H9 (cell line): Measurements from ENCODE around the gene ADCY1. TPM values are rescaled to one million over a fixed set of nuclear protein-coding genes. Genes with fewer than 3 reads are reported as not detected.

Experiments
- DNase-seq: peaks from one replicate; pipeline ENCODE4 v3.0.0-alpha.2; 2017
- H2AFZ ChIP-seq: one replicate; pipeline ENCODE4 v1.6.1; 2013; ENCODE audit warnings: mild to moderate bottlenecking, low read length, control low read depth, moderate library complexity
- H2AK5ac ChIP-seq: 2 replicates; pipeline ENCODE4 v1.6.1; 2013; ENCODE audit warnings: low read length, control low read depth, mixed read lengths; ENCODE audit not compliant: insufficient read length
- H2BK120ac ChIP-seq: one replicate; pipeline ENCODE4 v1.6.1; 2013; ENCODE audit warnings: low read depth, mild to moderate bottlenecking, low read length, control low read depth, inconsistent platforms; ENCODE audit not compliant: poor library complexity, severe bottlenecking
- H2BK12ac ChIP-seq: 2 replicates; pipeline ENCODE4 v1.6.1; 2013; ENCODE audit warnings: low read length, control low read depth, mixed read lengths, low read depth; ENCODE audit not compliant: insufficient read length
- H2BK15ac ChIP-seq: 2 replicates; pipeline ENCODE4 v1.6.1; 2013; ENCODE audit warnings: low read depth, low read length, control low read depth
- H2BK20ac ChIP-seq: one replicate; pipeline ENCODE4 v1.6.1; 2013; ENCODE audit warnings: low read depth, mild to moderate bottlenecking, low read length, control low read depth, inconsistent platforms; ENCODE audit not compliant: poor library complexity, severe bottlenecking
- H2BK5ac ChIP-seq: 2 replicates; pipeline ENCODE4 v1.6.1; 2013; ENCODE audit warnings: low read length, control low read depth, mixed read lengths; ENCODE audit not compliant: insufficient read length
- H3K14ac ChIP-seq: 2 replicates; pipeline ENCODE4 v1.6.1; 2013; ENCODE audit warnings: low read length, control low read depth; ENCODE audit not compliant: insufficient read depth
- H3K18ac ChIP-seq: 2 replicates; pipeline ENCODE4 v1.6.1; 2013; ENCODE audit warnings: low read depth, mild to moderate bottlenecking, mixed read lengths, low read length, control low read depth; ENCODE audit not compliant: insufficient read length
- H3K23ac ChIP-seq: 2 replicates; pipeline ENCODE4 v1.6.1; 2013; ENCODE audit warnings: low read length, control low read depth, mixed read lengths, low read depth; ENCODE audit not compliant: insufficient read length
- H3K23me2 ChIP-seq: 2 replicates; pipeline ENCODE4 v1.6.1; 2013; ENCODE audit warnings: low read depth, mild to moderate bottlenecking, mixed read lengths, low read length, control low read depth; ENCODE audit not compliant: insufficient read length, poor library complexity, severe bottlenecking
- H3K27ac ChIP-seq: 2 replicates; pipeline ENCODE4 v1.5.1; 2013; ENCODE audit warnings: low read length, control low read depth, mixed read lengths, low read depth; ENCODE audit not compliant: insufficient read length
- H3K27me3 ChIP-seq: 2 replicates; pipeline ENCODE4 v1.6.1; 2013; ENCODE audit warnings: low read length, control low read depth, inconsistent platforms; ENCODE audit not compliant: insufficient read depth
- H3K4ac ChIP-seq: 2 replicates; pipeline ENCODE4 v1.6.1; 2013; ENCODE audit warnings: low read depth, mild to moderate bottlenecking, control low read depth, inconsistent platforms, low read length, moderate library complexity
- H3K4me1 ChIP-seq: 2 replicates; pipeline ENCODE4 v1.6.1; 2013; ENCODE audit warnings: low read length, control low read depth, inconsistent platforms; ENCODE audit not compliant: insufficient read depth
- H3K4me2 ChIP-seq: 2 replicates; pipeline ENCODE4 v1.6.1; 2013; ENCODE audit warnings: low read length, control low read depth, mixed read lengths; ENCODE audit not compliant: insufficient read length, insufficient read depth
- H3K56ac ChIP-seq: 2 replicates; pipeline ENCODE4 v1.6.1; 2013; ENCODE audit warnings: low read depth, mild to moderate bottlenecking, mixed read lengths, low read length, control low read depth; ENCODE audit not compliant: insufficient read length
- H3K79me1 ChIP-seq: 2 replicates; pipeline ENCODE4 v1.6.1; 2013; ENCODE audit warnings: low read depth, mild to moderate bottlenecking, moderate library complexity, low read length, control low read depth, inconsistent platforms; ENCODE audit not compliant: insufficient read depth, poor library complexity, severe bottlenecking
- H3K79me2 ChIP-seq: 2 replicates; pipeline ENCODE4 v1.6.1; 2013; ENCODE audit warnings: low read length, control low read depth, inconsistent platforms; ENCODE audit not compliant: insufficient read depth
- H3K9ac ChIP-seq: 2 replicates; pipeline ENCODE4 v1.6.1; 2013; ENCODE audit warnings: low read length, control low read depth, mixed read lengths; ENCODE audit not compliant: insufficient read length; ENCODE audit errors: extremely low read depth
- H3K9me3 ChIP-seq: one replicate; pipeline ENCODE4 v1.6.1; 2013; ENCODE audit warnings: low read depth, low read length, inconsistent platforms; ENCODE audit not compliant: control insufficient read depth
- H3T11ph ChIP-seq: one replicate; pipeline ENCODE4 v1.6.1; 2013; ENCODE audit warnings: mild to moderate bottlenecking, low read length, control low read depth, inconsistent platforms
- H4K20me1 ChIP-seq: one replicate; pipeline ENCODE4 v1.6.1; 2013; ENCODE audit not compliant: control insufficient read depth, insufficient read length, insufficient read depth
- H4K5ac ChIP-seq: 2 replicates; pipeline ENCODE4 v1.6.1; 2013; ENCODE audit warnings: low read depth, mild to moderate bottlenecking, mixed read lengths, low read length, control low read depth; ENCODE audit not compliant: insufficient read length
- H4K8ac ChIP-seq: replicated peaks from 2 replicates; pipeline ENCODE4 v1.6.1; 2013; ENCODE audit warnings: low read length, control low read depth, mixed read lengths, low read depth; ENCODE audit not compliant: insufficient read length
- H4K91ac ChIP-seq: 2 replicates; pipeline ENCODE4 v1.6.1; 2013; ENCODE audit warnings: low read depth, mild to moderate bottlenecking, moderate library complexity, mixed read lengths, low read length, control low read depth; ENCODE audit not compliant: insufficient read length
- H3K27ac Mint-ChIP-seq, 3 experiments: 2 replicates in 2 of 3; 3 replicates in 1 of 3; pipeline ENCODE4 v1.8.0; 2020 to 2021; ENCODE audit warnings: mixed read lengths in 3 of 3, mild to moderate bottlenecking in 1 of 3, moderate library complexity in 1 of 3
- H3K27me3 Mint-ChIP-seq: 2 replicates; pipeline ENCODE4 v1.8.0; 2021; ENCODE audit warnings: low read depth, mild to moderate bottlenecking, moderate library complexity, mixed read lengths
- H3K36me3 Mint-ChIP-seq, 3 experiments: 2 replicates in 2 of 3; 3 replicates in 1 of 3; pipeline ENCODE4 v1.8.0; 2020 to 2021; ENCODE audit warnings: low read depth in 3 of 3, mixed read lengths in 3 of 3; ENCODE audit not compliant: insufficient read depth in 1 of 3
- H3K4me1 Mint-ChIP-seq, 2 experiments: 2 replicates each; pipeline ENCODE4 v1.8.0; 2020; ENCODE audit warnings: mixed read lengths in 2 of 2
- H3K4me3 Mint-ChIP-seq, 2 experiments: 2 replicates in 1 of 2; 3 replicates in 1 of 2; pipeline ENCODE4 v1.8.0; 2020 to 2021; ENCODE audit warnings: mild to moderate bottlenecking in 2 of 2, mixed read lengths in 2 of 2, moderate library complexity in 1 of 2
- H3K9me3 Mint-ChIP-seq, 2 experiments: 2 replicates in 1 of 2; 3 replicates in 1 of 2; pipeline ENCODE4 v1.8.0; 2020; ENCODE audit warnings: mild to moderate bottlenecking in 2 of 2, mixed read lengths in 2 of 2, moderate library complexity in 1 of 2
- CTCF ChIP-seq: fragments of 200-600 bp; sonication (generic); conservative IDR thresholded peaks from 3 replicates; pipeline ENCODE4 v1.8.0; 2021; ENCODE audit warnings: antibody characterized with exemption, mild to moderate bottlenecking
- WGBS: extraction: QIAGEN DNeasy Blood & Tissue Kit; methylation state at CpG from one replicate; pipeline ENCODE4 v1.1.7; 2013; ENCODE audit warnings: missing lambda C conversion rate, low lambda C conversion rate, mixed read lengths; ENCODE audit not compliant: insufficient read length; ENCODE audit errors: extremely low coverage; 5-methylcytosine and 5-hydroxymethylcytosine counted together
- total RNA-seq: library from RNA; stranded (reverse); gene quantifications from 2 replicates; pipeline ENCODE4 v1.2.1, GENCODE V29; 2021

ADCY1 gene
- total RNA-seq, 1 experiment from 2014 or later, result 21.6 TPM

GRCh38 chr7:45586542-45587520, 12.7 kb downstream of the ADCY1 start:
- H4K20me1 ChIP-seq, result no peaks in the 10 kb centered on the region
- H3K4ac ChIP-seq, result no peak overlapping the region
- H3K9ac ChIP-seq, result no peak overlapping the region
- Mint-ChIP-seq H3K4me3 (no peak overlapping the region), H3K27ac (peak overlapping the region in 1 of 3 experiments; percentile 73; a peak in 2 of 7 replicates), H3K36me3 (peaks cover 0 to 2% (median 0%) of the 10 kb centered on the region in 3 experiments; a peak in 1 of 7 replicates), H3K4me1 (peaks cover 29 to 31% of the 10 kb centered on the region in 2 experiments), H3K27me3 (no peaks in the 10 kb centered on the region), H3K9me3 (no peaks in the 10 kb centered on the region)
- H2AFZ ChIP-seq, result no peak overlapping the region
- no peak for DNase-seq
- no peak overlapping the region for H2AK5ac ChIP-seq
- no peak for TF ChIP-seq CTCF
- H3K4me2 ChIP-seq, result no peak overlapping the region
- H2BK20ac ChIP-seq, result no peak overlapping the region
- H3K18ac ChIP-seq, result no peak overlapping the region
- no peaks in the 10 kb centered on the region for H3K9me3 ChIP-seq
- no peaks in the 10 kb centered on the region for H3K79me1 ChIP-seq
- H2BK120ac ChIP-seq, result no peak overlapping the region
- H3K23ac ChIP-seq, result no peak overlapping the region
- no peak overlapping the region for H3K56ac ChIP-seq
- H3K79me2 ChIP-seq, result peaks cover 2% of the 10 kb centered on the region; the same call in 1 of the 2 replicates
- no peak overlapping the region for H4K91ac ChIP-seq
- H2BK5ac ChIP-seq, result no peak overlapping the region
- H3T11ph ChIP-seq, result no peak overlapping the region
- no peaks in the 10 kb centered on the region for H3K23me2 ChIP-seq
- no peak overlapping the region for H4K5ac ChIP-seq
- no CpG with 5 or more reads among the region's 12 CpGs for WGBS
- no peaks in the 10 kb centered on the region for H3K27me3 ChIP-seq
- no peak overlapping the region for H2BK12ac ChIP-seq
- no peak overlapping the region for H2BK15ac ChIP-seq
- H4K8ac ChIP-seq, result no peak overlapping the region
- no peak overlapping the region for H3K14ac ChIP-seq
- no peak overlapping the region for H3K27ac ChIP-seq
- peaks cover 9% of the 10 kb centered on the region; the same call in 1 of the 2 replicates for H3K4me1 ChIP-seq
